Muscle of arm (tissue), 12 donors: ENCODE data around the gene PDGFRB. TPM values are rescaled to one million over a fixed set of nuclear protein-coding genes. Genes with fewer than 3 reads are reported as not detected.
"Not testable (repeated sequence)": the region's sequence is repeated elsewhere in the genome, so short reads cannot be mapped to it uniquely, and the experiment has no call there.

Source experiments
- DNase-seq: peaks from one replicate; pipeline ENCODE4 v3.0.0-alpha.2; 2013
- polyA plus RNA-seq, 12 donors: library from polyadenylated mRNA; unstranded; fragments of 120-200 nt; gene quantifications; one replicate each; pipeline ENCODE4 v1.2.1, GENCODE V29; 2013; ENCODE audit not compliant: insufficient read length in 12 of 12

PDGFRB gene
- polyA plus RNA-seq, 12 donors: 106 to 161 (median 136) TPM; not detected in 1

DNA sequence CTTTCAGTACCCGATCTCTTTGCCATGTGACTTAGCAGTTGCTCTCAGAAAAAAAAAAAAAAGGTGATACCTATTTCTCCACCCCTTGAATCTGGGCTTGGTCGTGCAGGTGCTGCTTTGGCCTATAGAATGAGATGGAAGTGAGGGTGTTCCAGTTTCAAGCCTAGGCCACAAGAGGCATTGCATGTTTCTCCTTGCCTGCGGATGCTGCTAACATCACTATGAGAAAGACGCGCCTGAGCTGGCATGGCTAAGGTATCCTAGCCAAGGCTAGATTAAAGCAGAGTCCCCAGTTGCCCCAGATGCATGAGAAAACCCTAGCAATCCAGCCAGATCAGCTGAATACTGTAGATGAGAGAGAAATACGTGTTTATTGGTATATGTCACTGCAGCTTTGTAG is 54.6 kb downstream of the PDGFRB start:
- no peak for DNase-seq

DNA sequence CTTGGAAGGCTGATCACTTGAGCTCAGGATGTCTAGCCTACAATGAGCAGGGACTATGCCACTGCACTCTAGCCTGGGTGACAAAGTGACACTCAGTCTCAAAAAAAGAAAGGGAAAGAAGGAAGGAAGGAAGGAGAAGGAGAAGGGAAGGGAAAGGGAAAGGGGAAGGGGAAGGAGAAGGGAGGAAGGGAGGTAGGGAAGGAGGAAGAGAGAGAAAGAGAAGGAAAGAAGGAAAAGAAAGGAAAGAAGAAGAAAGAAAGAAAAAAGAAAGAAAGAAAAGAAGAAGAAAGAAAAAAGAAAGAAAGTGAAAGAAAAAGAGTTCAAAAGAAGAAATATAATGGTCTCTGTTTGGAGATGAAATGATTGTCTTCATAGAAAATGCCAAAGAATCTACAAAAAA is 58.5 kb downstream of the PDGFRB start:
- no peak for DNase-seq

DNA sequence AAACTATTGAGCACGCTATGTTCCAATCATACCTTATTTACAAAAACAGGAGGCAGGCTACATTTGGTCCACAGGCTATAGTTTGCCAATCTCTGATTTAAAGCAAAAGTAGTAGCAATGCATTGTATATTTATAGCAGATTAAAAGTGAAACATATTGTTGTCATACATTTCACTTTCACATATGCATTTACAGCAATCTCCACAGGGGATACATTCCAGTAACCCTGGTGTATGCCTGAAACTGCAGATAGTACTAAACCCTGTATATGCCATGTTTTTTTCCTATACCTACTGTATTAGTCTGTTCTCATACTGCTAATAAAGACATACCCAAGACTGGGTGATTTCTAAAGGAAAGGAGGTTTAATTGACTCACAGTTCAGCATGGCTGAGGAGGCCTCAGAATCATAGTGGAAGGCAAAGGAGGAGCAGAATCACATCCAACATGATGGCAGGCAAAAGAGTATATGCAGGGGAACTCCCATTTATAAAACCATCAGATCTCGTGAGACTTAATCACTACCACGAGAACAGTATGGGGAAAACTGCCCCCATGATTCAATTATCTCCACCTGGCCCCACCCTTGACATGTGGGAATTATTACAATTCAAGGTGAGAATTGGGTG is 63.4 kb downstream of the PDGFRB start:
- no peak for DNase-seq

DNA sequence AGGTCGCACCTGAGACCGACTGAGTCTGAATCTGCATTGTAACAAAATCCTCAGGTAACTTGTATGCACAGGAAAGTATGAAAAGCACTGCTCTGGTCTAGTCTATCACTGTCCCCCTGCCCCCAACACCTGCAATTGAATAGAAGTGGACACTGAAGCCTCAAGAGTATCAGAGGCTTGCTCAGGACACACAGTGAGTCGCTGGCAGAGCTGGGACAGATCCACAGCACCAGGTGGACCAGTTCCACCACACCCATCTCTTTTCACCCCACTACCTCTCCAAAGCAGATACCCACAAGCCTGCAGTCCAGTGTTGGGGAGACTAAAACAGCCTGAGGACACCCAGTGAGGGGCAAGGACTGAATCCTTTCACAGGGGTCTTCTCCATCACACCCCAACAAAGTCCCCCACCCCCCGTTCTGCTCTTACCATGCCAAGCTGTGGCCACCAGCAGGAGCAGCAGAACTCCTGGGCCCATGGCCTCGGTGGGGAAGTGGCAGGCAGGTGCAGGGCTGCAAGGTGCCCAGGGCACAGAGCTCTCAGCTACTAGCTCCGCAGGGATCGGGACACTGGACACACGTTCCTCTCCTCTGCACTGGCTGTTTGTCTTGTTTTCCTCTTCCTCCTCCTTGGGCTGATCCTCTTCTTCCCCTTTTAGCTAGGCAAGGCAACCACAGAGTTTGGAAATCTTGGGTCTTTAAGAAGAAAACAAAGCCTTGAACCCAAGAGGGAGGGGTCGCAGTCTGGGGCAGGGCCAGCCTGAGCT is 69.5 kb downstream of the PDGFRB start, which contains the start of gene CSF1R:
Gene CSF1R, minus strand, starts transcription at position 605 of the 766 bp plus-strand sequence. Its CDS starts 127 bp downstream, at position 478.
- DNase-seq: no peak

DNA sequence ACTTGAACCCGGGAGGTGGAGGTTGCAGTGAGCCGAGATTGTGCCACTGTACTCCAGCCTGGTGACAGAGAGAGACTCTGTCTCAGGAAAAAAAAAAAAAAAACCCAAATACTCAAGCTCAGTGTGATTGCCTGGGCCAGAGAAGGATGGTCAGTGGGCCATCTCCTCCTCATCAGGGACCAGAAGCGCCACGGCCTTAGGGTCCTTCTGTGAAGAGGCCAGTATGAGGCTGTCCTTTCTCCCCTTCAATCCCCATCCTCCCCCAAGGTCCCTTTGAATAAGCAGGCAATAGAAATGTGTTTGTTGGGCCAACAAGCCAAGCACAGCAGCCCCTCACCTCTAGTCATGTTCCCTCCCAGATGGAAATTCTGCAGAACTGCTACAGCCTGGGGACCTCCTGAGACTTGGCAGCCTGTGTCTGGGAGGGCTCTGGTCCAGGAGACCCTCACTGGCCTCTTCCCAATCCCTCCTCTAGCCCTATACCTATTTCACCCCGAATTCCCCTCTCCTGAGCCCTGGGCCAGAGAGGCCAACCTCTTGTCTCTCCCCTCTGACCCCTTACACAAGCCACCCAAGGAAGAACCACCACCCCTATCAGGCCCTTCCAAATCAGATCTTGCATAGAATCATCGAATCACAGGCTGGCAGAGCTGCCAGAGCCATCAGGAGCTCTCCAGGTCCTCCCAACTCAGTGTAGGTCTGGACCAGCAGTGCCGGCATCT is 70.3 kb downstream of the PDGFRB start:
- no peak for DNase-seq

DNA sequence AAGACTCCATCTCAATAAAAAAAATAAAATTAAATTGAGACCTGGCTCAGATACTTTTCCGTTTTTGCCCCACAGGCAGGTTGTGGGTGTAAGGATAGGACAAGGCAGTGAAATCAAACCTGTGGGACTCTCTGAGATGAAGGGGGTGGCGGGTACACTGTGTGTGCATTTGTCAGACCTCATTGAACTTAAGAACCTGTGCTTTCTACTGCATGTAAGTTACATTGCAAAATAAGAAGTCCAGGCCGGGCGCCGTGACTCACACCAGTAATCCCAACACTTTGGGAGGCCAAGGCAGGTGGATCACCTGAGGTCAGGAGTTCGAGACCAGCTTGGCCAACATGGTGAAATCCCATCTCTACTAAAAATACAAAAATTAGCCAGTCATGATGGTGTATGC is 70.9 kb downstream of the PDGFRB start:
- DNase-seq: not testable (repeated sequence)

DNA sequence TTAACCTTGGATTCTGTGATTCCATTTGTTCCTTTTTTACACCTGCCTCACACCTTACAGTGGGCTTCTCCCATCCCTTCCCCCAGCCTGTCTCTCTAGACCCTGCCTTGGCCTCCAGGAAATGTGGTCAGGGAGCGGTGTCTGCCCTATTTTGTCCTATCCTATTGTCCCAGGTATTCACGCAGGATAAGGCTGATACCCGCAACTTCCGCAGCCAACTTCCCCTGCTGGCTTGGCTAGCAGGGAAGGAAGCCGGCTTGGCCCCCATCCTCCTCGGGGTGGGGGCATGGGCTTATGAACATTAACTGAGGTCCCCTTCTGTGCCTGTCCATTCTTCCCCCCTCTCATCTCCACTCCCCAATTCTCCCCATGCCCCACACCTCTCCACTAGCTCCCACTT is 72.8 kb downstream of the PDGFRB start:
- DNase-seq: no peak

DNA sequence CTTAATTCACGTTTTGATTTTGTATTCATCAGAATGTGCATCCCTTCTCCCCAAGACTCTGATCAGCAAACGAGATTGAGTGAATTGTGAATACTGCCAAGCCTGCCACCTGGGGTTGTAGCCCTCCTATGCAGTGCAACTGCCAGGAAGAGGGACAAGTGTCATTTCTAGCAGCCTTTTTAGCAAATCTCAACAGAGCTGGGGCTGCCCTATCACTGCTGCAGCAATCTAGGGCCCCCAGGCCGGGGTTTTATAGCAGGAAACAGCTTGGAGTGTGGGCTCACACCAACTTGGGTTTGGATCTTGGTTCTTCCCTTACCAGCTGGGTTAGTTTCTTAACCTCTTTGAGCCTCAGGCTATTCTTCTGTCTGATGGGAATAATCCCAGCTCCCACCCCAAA is 73.3 kb downstream of the PDGFRB start:
- DNase-seq: no peak

DNA sequence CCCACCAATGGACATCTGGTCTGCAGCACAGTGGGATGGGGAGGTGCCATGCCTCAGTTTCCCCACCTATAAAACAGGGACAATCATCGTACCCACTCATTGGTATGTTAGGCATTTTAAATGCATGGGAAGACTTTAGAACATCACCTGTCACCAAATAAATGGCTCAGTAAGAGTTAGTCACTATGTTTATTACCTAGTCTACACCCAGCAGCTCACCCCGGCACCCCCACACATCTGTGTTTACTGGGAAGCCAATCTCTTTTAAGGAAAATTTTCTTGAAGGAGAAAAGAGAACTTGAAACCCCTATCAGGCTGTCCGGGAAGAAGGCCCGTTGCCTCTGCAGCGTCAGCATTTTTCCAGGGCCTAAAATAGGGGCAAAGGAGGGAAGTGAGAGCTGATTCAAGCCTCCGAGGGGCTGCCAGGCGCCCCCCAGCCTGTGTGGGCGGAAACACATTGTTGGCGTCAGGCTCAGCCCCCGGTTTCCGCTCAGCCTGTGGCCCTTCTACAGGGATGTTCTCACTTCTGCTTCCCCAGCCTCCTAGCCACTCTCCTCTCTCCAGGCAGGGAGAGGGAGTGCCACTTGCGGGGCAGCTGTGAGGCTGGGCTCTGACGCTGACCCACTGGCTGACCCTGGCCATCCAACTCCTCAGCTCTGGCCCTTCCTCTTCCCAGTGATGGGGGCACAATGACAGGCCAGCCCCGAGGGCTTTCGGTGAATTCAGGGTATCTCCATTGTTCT is 73.9 kb downstream of the PDGFRB start:
- peak; percentile 55 for DNase-seq

DNA sequence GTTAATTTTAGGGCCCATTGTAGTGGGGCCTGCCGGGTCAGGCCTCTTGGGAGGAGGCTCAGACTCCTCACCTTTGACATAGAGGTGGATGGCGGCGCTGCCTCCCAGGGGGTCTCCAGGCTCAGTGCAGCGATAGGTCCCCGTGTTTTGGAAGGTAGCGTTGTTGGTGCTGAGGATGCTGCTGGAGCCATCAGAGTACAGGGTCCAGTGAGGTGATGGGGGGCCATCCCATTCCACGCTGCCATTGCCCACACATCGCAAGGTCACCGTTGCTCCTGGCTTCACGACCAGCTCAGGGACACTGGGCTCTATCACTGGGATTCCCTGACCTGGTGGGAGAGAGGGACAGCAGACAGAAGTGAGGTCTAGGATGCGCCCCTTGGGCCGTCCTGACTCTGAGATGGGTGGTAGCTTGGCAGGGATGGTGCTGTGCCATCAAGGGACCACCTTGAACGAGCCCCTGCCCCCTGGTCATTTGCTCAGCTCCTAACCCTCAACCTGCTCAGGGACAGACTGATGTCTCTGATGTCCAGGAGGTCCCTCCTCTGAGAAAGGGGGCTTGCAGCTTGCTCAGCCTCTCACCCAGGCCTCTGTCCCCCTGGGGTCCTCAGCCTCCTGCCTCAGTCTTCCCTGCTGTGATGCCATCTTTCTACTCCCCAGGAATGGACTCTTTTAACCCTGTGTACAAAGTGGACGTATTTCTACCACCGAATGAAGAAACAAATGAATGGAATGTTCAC is 74.8 kb downstream of the PDGFRB start:
- DNase-seq: no peak

DNA sequence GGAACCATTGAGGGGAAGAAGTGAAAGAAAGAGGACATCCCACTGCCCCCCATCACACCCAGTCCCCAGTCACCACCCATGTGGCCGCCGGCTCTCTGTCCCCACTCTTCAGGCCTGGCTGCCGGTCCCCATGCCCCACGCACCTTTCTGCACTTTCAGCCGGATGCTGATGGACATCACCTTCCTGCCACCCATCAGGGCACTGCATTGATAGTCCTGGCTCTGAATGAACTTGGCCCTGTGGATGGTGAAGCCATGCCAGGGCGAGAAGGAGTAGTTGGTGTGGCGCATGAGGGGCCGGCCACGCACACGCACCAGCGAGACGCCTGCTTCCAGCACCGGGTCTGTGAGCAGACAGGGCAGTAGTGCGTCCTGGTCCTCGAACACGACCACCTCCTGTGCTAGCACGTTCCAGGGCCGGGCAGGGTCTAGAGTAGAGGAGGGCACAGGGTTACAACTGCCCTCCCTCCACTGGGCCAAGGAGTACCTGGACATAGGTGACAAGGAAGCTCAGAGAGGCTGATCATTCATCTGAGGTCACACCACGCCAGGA is 75.7 kb downstream of the PDGFRB start:
- DNase-seq: no peak

DNA sequence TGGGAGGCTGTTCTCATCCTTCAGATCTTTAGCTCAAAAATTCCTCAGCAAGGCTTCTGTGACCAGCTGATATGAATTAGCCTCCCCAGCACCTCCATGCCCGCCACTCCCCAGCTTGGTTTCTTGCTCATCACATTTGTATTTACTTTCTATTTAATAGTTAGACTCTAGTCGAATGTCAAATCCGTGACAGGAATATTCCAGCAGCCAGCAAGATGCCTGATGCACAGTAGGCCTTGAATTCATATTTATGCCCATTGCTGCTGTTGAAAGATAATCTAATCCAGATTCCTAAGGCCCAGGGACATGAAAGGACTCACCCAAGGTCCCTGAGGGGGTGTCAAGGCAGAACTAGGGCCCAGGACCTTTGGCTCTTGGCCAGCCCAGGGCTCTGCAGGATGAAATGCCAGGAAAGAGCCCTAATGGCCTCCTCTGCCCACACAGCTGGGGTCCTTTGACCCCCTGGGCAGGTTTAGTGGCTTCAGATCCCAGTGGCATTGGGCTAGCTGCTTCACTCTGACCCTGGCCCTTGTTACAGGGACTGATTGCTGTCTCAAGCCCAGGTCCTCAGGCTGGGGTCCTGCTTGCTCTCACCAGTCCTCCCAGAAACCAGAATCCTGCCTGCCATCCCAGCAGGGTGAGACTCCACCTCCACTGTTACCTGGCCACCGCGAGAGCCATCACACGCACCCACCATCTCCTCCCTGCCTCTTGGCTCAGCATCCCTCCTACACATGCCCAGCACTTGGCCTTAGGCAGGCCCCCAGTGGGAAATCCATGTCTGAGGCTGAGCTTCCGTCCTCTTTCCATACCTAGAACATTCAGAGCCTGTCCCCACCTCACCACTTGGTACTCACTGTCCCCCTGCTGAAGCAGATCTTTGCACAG is 76.6 kb downstream of the PDGFRB start:
- DNase-seq: no peak

DNA sequence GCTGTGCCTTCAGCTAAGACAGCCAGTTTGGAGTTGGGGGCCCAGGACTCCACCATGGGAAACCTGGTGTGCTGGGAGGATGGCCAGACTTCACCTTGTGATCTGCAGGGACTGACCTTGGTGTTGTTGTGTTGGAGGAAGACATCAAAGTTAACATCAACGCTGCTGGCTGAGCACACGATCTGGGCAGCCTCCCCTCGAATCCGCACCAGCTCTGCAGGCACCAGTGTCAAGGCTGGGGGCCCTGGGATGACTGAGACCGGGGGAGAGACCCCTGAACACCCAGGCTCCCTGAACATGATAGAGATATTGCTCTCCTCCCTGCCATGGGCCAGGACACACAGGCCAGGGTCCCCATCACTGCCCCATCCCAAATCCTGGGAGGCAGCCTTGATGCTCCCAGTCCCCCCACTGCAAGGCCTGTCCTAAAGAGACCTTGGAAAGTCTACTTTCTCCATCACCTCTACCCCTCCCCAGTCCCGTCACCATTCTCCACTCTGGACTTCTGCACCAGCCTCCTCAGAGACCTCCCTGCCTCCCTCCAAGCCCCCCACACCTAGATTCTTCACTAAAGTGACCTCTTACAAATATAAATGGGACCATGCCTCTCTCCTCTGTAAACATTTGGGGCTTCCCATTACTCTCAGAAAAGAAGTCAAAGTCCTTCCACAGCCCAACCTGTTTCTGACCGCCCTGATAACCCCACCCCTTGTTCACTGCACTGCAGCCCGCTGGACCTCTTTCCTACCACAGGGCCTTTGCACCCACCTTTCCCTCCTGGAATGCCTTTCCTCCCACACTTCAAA is 77.4 kb downstream of the PDGFRB start:
- DNase-seq: no peak

DNA sequence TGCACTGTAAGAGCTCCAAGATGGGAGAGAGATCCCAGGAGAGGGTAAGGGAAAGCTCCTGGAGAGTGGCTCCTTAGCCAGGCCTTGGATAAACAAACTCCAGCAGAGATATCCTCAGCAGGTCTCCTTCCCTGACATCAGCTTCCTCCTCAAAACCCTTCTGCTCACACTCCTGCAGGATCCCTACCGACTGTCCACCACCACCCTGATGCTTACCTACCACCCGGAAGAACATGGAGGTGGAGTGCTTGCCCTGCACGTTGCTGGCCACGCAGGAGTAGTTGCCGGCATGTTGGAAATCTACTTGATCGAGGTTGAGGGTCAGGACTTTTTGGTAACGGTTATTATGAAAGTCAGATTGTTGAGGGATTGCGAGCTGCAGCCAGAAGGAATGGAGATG is 78.6 kb downstream of the PDGFRB start:
- no peak for DNase-seq

DNA sequence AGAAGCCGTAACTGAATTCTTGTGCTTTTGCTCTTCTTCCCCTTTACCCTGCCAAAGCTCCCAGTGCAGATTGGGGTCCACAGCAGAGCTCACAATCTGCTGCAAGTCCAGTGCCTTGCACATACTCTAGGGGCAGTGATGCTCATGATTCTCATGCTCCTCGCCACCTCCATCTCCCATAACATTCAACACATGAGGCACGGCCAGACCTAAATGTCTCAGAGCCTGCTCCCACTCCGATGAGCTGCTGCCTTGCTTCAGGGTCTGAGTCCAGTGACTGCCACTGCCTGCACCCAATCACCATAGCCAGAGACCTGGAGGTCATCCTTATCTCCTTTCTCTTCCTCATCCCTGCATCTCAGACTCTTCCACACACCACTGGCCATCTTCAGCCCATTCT is 79.8 kb downstream of the PDGFRB start:
- DNase-seq: no peak

DNA sequence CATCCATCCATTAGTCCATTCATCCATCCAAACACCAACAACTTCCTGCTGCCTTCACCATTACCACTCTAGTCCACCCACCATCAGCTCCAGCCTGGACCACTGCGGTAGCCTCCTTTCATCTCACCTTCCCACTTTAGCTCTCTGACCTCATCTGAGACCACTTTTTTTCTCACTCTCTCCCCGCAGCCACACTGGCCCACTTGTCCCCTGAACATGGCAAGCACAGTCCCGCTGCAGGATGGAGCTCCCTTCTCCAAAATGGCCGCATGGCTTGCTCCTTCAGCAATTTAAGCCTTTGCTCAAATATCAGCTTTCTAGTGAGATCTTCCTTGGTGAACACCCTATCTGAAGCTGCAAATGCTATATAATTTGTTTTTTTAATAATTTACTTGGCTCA is 80.4 kb downstream of the PDGFRB start:
- DNase-seq: no peak

DNA sequence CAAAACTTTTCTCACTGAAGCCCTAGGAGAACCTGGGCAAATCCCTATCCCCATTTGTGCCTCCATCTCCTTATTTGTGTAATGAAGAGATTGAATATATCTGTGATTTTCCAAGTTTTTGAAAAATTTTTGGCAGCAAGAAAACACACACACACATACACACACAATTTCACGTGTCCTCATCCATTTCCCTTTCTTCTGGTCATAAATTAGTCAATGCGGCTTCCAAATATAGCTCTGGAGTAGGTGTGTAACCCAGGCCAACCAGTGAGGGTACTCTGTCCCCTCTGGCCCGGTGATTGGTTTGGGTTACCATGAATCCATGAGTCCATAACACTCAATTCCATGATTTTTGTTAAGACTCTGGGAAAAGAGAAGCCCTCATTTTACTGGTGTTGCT is 82.0 kb downstream of the PDGFRB start:
- DNase-seq: no peak

DNA sequence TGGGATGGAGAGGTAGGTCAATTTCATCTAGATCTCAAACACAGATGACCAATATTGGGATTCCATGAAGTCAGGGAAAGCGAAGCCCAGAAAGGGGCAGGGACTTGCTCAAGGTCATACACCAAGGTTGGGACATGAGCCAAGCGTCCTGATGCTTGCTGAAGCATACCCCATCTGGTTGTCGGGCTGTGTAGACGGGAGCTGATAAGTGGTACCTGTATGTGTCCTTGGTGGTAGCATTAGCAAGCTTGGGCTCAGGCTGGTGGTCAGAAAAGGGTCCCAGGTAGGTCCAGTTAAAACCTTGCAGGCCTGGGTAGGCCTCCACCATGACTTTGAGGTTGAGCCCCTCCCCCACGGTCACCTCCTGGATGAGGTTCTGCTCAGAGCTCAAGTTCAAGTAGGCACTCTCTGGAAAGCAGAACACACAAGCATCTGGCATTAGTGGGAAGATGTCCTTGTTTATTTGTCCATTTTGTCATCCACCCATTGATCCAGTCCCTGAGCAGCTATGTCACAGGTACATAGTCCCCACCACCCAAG is 82.5 kb downstream of the PDGFRB start:
- DNase-seq: no peak

DNA sequence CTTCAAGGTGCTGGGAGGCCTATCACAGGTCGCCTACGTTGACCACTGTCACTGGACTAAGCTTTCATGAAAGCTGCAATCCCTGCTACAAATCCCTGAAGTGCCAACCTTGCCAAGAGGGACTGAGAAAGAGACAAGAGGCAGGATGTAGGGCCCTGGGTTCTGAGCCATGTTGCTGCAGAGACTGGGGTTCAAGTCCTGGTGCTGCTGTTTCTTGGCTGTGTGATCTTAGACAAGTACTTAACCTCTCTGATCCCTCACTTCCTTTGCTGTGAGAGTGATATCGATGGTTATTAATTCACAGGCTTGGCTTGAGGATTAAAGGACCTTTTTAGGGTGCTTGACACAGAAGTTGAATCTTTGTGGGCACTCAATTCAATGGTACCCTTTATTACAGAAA is 84.8 kb downstream of the PDGFRB start:
- no peak for DNase-seq
